C4-2B (cell line): ENCODE data around the gene VWCE.

Experiments used
- H3K27ac ChIP-seq: fragments of 450-650 bp; 2 replicates; pipeline ENCODE4 v1.5.1; 2017
- CTCF ChIP-seq: fragments of 450-650 bp; conservative IDR thresholded peaks from 2 replicates; pipeline ENCODE4 v1.5.1; 2017; ENCODE audit warnings: mild to moderate bottlenecking
- ZFX ChIP-seq: fragments of 450-650 bp; IDR thresholded peaks from 2 replicates; pipeline ENCODE4 v1.6.1; 2017

Gene VWCE

DNA sequence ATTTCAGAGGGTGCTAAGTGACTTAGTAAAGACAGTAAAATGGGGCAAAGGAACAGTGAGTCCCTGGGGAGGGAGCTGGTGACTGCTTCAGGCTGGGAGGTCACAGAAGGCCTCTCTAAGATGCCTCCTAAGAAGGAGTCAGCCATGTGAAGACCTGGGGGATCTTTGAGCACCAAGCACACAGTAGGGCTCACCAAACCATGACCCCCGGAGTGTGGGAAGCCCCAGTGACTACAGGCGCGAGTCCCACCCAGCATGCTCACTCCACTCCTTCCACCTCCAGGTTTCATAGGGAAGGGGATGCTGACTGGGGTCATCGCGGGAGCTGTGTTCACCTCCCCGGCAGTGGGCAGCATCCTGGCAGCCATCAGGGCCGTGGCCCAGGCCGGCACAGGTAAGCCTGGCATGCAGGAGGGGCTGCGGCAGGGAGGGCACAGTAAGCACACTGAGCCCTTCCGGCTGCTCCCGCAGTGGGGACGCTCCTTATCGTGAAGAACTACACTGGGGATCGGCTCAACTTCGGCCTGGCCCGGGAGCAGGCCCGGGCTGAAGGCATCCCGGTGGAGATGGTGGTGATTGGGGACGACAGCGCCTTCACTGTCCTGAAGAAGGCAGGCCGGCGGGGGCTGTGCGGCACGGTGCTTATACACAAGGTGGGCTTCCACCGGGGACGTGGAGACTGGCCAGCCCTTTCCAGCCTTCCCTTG is 43.8 kb upstream of the VWCE start:
- no peak overlapping the region for H3K27ac ChIP-seq
- TF ChIP-seq ZFX (no peak), CTCF (no peak)

DNA sequence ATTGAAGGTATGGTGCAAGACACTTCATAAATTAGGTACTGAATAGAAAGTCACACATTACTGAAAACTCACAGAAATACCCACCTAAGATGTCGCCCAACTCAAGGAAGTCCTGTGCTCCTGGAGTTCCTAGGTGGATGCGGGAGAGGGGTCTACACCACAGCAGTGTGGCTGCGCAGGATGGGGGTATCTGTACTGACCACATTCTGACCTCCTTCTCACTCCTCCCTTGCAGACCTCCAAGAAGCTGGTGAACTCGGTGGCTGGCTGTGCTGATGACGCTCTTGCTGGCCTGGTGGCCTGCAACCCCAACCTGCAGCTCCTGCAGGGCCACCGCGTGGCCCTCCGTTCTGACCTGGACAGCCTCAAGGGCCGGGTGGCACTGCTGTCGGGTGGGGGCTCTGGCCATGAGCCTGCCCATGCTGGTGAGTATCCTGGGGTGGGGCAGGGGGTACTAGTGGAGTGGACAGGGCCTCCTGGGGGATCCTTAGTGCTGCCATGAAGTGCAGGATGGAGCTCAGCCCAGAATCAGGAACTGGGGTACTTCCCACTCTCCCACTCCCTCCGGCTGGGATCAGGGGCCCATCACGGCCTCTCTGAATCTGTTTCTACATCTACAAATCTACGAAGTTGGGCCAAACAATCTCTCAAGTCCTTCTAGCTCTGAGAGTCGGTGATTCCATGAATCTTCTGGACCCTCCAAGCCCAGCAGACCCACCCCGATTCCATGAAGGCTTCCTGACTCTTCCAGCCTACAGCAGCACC is 42.8 kb upstream of the VWCE start:
- no peak for TF ChIP-seq ZFX
- TF ChIP-seq CTCF = no peak
- H3K27ac ChIP-seq = no peak overlapping the region

- H3K27ac ChIP-seq = peak overlapping the region; percentile 35
- TF ChIP-seq CTCF (peak; percentile 98), ZFX (no peak)
Measured at GRCh38 chr11:61336171-61336935, 41.2 kb upstream of the VWCE start.

GRCh38 chr11:61335355-61335710 is 40.2 kb upstream of the VWCE start:
- no peak for TF ChIP-seq CTCF
- TF ChIP-seq ZFX = no peak
- peak overlapping the region; percentile 35 for H3K27ac ChIP-seq

GRCh38 chr11:61334434-61335354 is 39.6 kb upstream of the VWCE start:
- TF ChIP-seq CTCF (no peak), ZFX (no peak)
- peak overlapping the region; percentile 94; the same call in 1 of the 2 replicates for H3K27ac ChIP-seq

GRCh38 chr11:61333550-61334433 is 38.7 kb upstream of the VWCE start:
- peak overlapping the region; percentile 94 for H3K27ac ChIP-seq
- TF ChIP-seq CTCF (no peak), ZFX (no peak)
